Skeletal muscle tissue (tissue), 4 donors: ENCODE measurements around the gene FAM9A. TPM values are rescaled to one million over a fixed set of nuclear protein-coding genes. Genes with fewer than 3 reads are reported as not detected.

Experiments used
- H3K27ac ChIP-seq: one replicate; pipeline ENCODE4 v1.7.0; 2013; ENCODE audit warnings: mild to moderate bottlenecking, low read depth, low read length, inconsistent platforms
- H3K27me3 ChIP-seq, 3 donors: one replicate each; pipeline ENCODE4 v1.7.0; 2013; ENCODE audit warnings: low read length in 3 of 3; ENCODE audit not compliant: control insufficient read depth in 3 of 3, insufficient read depth in 3 of 3
- H3K36me3 ChIP-seq, 3 donors: one replicate each; pipeline ENCODE4 v1.7.0; 2013; ENCODE audit warnings: low read length in 3 of 3; ENCODE audit not compliant: control insufficient read depth in 3 of 3, insufficient read depth in 3 of 3
- H3K4me1 ChIP-seq, 3 donors: one replicate each; pipeline ENCODE4 v1.7.0; 2013; ENCODE audit warnings: low read length in 3 of 3, mild to moderate bottlenecking in 3 of 3; ENCODE audit not compliant: control insufficient read depth in 3 of 3, insufficient read depth in 3 of 3
- H3K4me3 ChIP-seq, 3 donors: one replicate each; pipeline ENCODE4 v1.7.0; 2013; ENCODE audit warnings: low read length in 3 of 3
- H3K9ac ChIP-seq, 3 donors: one replicate each; pipeline ENCODE4 v1.7.0; 2013; ENCODE audit warnings: low read length in 3 of 3, mild to moderate bottlenecking in 3 of 3, moderate library complexity in 2 of 3, low read depth in 1 of 3
- H3K9me3 ChIP-seq, 3 donors: one replicate each; pipeline ENCODE4 v1.7.0; 2013; ENCODE audit warnings: low read length in 3 of 3; ENCODE audit not compliant: control insufficient read depth in 3 of 3
- total RNA-seq: library from RNA; depleted of rRNA; stranded (reverse); fragments of >200 nt; gene quantifications from one replicate; pipeline ENCODE4 v1.2.3, GENCODE V29; 2014
- donor health status: Osteomylitis.

The FAM9A gene
- total RNA-seq, 1 donor from 2014 or later = not detected

DNA sequence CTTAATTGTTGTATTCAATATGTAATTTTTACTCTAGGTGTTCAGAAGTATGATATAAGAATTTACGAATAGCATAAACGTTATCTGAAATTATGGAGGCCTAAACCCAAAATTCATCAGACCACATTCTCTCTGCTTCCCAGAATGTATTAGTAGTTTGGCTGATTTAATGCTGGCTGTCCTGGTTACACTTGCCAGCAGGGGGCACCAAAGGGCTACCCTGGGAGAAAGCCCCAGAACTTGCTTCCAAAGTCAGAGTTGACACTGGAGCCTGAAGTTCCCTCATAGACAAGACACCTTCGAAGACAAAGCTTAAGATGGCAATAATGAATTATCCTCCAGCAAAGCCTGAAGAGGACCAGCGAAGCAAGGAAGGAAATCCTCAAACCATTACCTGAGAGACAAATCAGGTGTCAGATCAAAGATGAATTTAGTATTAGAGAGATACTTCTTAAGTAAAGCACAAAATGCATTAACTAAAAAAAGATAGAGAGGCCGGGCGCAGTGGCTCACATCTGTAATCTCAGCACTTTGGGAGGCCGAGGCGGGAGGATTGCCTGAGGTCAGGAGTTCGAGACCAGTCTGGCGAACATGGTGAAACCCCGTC lies 58.0 kb downstream of the FAM9A start:
- Histone ChIP-seq H3K27ac (no peak overlapping the region), H3K4me3 (no peak overlapping the region), H3K36me3 (no peaks in the 10 kb centered on the region), H3K9me3 (no peaks in the 10 kb centered on the region), H3K4me1 (no peaks in the 10 kb centered on the region), H3K9ac (no peak overlapping the region), H3K27me3 (no peaks in the 10 kb centered on the region)

DNA sequence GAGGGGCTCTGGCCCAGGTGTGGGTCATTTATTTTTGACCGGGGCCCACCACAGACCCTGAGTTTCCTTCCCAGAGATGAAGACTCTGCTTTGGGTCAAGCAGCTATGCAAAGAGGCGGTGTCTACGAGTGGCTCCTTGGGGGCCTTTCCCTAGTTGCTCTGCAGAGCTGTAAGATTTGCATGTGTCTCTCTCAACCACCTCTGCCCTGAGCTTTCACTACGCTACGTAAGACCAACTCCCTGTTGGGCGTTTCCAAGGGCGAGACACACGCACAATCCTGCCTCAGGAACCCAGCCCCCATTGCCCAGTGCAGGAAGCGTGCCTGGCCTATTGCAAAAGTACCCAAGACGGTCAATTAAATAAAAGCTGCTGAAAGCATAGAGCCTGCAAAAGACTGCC lies 59.2 kb downstream of the FAM9A start:
- Histone ChIP-seq H3K36me3 (no peaks in the 10 kb centered on the region), H3K4me1 (no peaks in the 10 kb centered on the region), H3K27ac (no peak overlapping the region), H3K4me3 (no peak overlapping the region), H3K9me3 (no peaks in the 10 kb centered on the region), H3K9ac (no peak overlapping the region), H3K27me3 (no peaks in the 10 kb centered on the region)

Other genes starting within 250 kb of the FAM9A start
- gene ANOS1, start 69.2 kb downstream of the FAM9A start, total RNA-seq = 13.0 TPM
- gene FAM9B, start 232.7 kb upstream of the FAM9A start, total RNA-seq = not detected